HG02642 (cell line): ENCODE results near the gene IP6K3.
A peak's percentile ranks its signal among the peaks of the same experiment; 100 is the strongest.

ENCODE experiments used
- ATAC-seq: cut with Tn5 transposase; IDR thresholded peaks from one replicate; pipeline ENCODE4 v1.9.1; 2021; ENCODE audit warnings: mild to moderate bottlenecking; ENCODE audit not compliant: unreplicated experiment, poor library complexity

The IP6K3 gene

GRCh38 chr6:33709605-33710295, 37.0 kb downstream of the IP6K3 start:
- ATAC-seq: no peak

- no peak for ATAC-seq
Measured at GRCh38 chr6:33708516-33709204, 38.0 kb downstream of the IP6K3 start.

- no peak for ATAC-seq
Measured at GRCh38 chr6:33707771-33708170, 38.9 kb downstream of the IP6K3 start.

- no peak for ATAC-seq
Measured at GRCh38 chr6:33705955-33706725, 40.6 kb downstream of the IP6K3 start.

- no peak for ATAC-seq
Measured at GRCh38 chr6:33705268-33705885, 41.3 kb downstream of the IP6K3 start.

- no peak for ATAC-seq
Measured at GRCh38 chr6:33704215-33705066, 42.3 kb downstream of the IP6K3 start.

GRCh38 chr6:33702345-33702977, 44.2 kb downstream of the IP6K3 start:
- ATAC-seq: no peak

GRCh38 chr6:33700391-33701050, 46.2 kb downstream of the IP6K3 start:
- ATAC-seq: peak; percentile 71

- no peak for ATAC-seq
Measured at GRCh38 chr6:33699739-33700138, 47.0 kb downstream of the IP6K3 start.

GRCh38 chr6:33699131-33699530, 47.6 kb downstream of the IP6K3 start:
- ATAC-seq: no peak

GRCh38 chr6:33698494-33698893, 48.2 kb downstream of the IP6K3 start:
- ATAC-seq: no peak

GRCh38 chr6:33697845-33698244, 48.9 kb downstream of the IP6K3 start:
- ATAC-seq: no peak

- no peak for ATAC-seq
Measured at GRCh38 chr6:33696548-33697518, 49.9 kb downstream of the IP6K3 start.

- ATAC-seq: no peak
Measured at GRCh38 chr6:33696076-33696475, 50.6 kb downstream of the IP6K3 start.

GRCh38 chr6:33695451-33695887, 51.2 kb downstream of the IP6K3 start:
- ATAC-seq: no peak

GRCh38 chr6:33694977-33695376, 51.7 kb downstream of the IP6K3 start:
- no peak for ATAC-seq

- ATAC-seq: no peak
Measured at GRCh38 chr6:33694401-33694931, 52.2 kb downstream of the IP6K3 start.
